ENCODE data around the gene TCF7.

TCF7 gene

DNA sequence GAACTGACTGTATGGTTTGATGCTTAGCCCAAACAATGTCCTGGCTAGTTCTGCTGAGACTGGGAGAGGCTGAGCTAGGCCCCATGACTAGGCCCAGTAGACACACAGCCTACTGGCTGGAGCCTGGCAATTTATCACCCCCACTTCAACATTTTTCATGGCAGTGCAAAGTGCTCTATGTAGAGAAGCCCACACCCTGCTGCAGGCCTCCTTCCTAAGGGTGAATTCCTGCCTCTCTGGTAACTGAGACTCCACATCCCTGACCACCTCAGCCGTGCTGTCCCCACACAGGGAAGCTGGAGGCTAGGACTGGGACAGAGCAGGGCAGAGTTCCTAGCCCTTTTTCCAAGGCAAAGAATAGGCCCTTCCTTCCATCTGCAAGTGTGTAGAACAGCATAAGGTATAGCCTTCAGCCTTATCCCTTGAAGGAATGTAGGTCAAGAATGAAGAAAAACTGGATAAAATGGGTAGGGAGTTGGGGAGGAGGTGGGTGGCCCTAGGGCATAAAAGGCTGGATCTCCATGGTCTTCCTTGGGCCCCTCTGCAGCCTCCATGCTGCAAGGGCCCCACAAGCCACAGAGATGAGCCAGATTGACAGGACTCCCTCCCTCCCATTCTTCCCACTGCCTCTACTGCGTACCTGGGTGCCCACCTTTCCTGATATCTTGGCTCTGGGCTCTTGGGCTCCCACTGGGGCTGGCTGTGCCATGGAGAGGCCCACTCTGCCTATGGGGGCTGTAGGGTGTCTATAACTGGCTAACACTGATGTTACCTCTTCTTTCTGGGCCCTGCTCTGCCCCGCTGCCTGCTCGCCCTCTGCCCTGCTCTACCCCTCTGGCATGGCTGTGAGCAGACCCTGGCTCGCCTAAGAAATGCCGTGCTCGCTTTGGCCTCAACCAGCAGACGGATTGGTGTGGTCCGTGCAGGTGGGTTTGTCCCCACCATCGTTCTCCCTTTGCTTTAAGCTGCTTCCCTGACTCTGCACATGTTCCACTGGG, 29.8 kb downstream of the TCF7 start:
- TF ChIP-seq ZFX (IDR thresholded peaks at IDR 0.05), result no peak
- TF ChIP-seq, protein P1, sequence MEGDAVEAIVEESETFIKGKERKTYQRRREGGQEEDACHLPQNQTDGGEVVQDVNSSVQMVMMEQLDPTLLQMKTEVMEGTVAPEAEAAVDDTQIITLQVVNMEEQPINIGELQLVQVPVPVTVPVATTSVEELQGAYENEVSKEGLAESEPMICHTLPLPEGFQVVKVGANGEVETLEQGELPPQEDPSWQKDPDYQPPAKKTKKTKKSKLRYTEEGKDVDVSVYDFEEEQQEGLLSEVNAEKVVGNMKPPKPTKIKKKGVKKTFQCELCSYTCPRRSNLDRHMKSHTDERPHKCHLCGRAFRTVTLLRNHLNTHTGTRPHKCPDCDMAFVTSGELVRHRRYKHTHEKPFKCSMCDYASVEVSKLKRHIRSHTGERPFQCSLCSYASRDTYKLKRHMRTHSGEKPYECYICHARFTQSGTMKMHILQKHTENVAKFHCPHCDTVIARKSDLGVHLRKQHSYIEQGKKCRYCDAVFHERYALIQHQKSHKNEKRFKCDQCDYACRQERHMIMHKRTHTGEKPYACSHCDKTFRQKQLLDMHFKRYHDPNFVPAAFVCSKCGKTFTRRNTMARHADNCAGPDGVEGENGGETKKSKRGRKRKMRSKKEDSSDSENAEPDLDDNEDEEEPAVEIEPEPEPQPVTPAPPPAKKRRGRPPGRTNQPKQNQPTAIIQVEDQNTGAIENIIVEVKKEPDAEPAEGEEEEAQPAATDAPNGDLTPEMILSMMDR (conservative IDR thresholded peaks at IDR 0.05), result no peak
- no peak overlapping the region for H3K27ac ChIP-seq

DNA sequence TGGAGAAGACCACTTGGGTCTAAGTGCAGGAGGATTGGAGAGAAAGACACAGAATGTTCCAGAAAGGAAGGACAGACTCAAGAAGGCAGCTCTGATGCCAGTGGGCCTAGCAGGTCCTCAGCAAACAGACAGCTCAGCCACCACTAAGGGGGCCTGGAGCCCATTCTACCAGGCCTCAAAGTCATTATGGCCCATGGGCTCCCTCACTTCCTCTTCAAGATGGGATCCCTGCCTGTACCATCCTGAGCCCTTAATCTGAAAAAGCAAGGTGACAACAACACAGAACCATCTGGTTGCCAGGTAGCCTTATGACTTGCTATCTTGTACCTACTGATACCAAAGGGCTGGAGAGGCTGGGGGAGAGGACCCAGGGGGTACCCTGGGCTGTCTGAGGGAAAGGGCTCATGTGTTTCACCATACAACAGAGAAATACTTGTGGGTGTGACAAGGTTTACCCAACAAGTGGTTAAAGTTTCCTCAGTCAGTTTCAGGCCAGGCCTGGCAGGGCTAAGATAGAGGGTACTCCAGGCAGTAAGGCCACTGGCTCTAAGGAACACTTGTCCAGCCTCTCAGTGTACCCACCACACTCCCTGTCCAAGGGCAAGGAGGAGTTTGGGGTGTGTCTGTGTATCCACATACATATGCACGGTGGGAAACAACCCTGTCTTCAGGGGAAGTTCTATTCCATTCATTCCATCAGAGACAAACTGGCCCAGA, 30.7 kb downstream of the TCF7 start:
- no peak overlapping the region for H3K27ac ChIP-seq
- no peak for TF ChIP-seq ZFX (IDR thresholded peaks at IDR 0.05)
- TF ChIP-seq, protein P1 (conservative IDR thresholded peaks at IDR 0.05), result no peak

DNA sequence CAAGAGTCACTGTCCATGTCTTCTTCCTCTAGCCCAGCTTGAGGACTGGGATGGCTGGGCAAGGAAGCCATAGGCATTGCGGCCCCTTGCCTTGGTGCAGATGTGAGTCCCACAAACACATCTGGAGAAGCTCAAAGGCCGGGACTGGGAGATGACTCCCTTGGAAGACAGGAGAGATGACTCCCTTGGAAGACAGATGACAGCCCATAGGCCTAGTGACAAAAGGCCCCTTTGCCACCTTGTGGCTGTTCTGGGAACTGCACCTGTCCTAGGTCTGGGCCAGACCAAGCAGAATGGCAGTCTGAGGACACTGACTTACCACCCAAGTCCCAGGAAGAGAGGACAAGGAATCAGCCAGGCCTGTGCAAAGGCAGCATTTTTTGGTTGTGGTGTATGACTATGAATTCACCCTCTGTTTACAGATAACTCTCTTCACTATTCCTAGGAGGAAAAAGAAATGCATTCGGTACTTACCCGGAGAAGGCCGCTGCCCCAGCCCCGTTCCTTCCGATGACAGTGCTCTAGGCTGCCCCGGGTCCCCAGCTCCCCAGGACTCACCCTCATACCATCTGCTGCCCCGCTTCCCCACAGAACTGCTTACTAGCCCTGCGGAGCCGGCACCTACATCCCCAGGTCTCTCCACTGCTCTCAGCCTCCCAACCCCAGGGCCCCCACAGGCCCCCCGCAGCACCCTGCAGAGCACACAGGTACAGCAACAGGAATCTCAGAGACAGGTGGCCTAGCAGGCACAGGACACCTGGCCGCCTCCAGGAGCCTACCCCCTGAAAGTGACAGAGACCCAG, 31.5 kb downstream of the TCF7 start:
- H3K27ac ChIP-seq, result no peak overlapping the region

DNA sequence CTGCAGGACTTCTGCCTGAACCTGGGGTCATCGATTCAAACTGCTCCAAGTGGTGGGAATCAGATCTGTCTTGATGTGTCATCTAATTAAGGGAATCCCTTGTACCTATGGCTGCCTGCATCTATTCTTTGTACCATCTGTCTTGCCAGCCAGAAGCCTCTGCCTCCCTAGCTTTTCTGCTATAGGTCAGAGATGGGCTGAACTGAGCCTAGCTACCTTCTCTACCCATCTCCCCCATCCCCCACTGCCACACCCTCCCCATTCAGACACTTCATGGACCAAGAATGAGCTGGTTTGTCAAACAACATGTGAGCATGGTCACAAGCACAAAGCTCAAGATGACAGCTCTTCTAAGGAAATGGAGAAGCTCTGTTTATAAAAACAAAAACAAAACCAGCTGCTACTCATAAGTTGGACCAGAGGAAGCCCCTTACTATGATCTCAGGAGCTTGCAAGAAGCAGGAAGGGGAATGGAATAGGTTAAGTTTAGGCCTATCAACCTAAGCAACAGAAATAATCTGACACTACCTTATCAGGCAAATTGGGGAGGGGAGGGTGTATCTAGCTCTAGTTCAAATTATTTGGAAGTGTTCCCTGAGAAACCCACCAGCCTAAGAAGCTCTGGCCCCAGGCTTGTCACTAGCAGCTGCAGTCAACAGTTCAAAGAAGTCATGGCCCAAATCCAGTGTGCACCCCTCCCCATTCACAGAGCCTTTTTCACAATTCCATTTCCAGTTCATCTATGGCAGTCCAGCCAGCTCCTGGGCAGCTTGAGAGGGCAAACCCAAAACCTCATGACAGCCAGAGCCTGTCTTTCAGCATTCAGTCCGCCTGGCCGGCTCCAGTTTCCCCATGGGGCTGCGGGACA, 32.4 kb downstream of the TCF7 start:
- TF ChIP-seq ZFX (IDR thresholded peaks at IDR 0.05), result no peak
- TF ChIP-seq, protein P1 (conservative IDR thresholded peaks at IDR 0.05), result no peak
- H3K27ac ChIP-seq, result no peak overlapping the region

More for the DNA sequence above, 31.5 kb downstream of the TCF7 start:
- no peak for TF ChIP-seq ZFX (IDR thresholded peaks at IDR 0.05)
- TF ChIP-seq, protein P1 (conservative IDR thresholded peaks at IDR 0.05), result peak; percentile 91

DNA sequence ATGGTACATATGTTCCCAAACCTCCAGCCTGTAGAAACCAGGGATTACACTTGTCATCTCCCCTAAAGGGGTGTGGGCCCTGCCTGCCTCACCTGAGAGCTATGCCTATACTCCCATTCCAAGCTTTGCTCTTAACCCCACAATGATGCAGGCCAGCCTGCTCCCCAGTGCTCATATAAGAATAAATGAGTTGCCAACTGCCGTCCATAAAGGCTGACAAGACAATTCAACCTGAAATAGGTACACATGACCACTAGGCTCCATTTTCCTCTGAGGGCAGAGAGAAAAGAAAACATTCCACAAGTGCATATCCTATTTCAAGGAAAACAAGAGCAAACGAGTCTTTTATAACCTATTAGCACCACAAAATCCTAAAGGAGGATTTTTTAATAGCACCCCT, 33.8 kb downstream of the TCF7 start:
- TF ChIP-seq ZFX (IDR thresholded peaks at IDR 0.05), result no peak
- TF ChIP-seq, protein P1 (conservative IDR thresholded peaks at IDR 0.05), result no peak
- no peak overlapping the region for H3K27ac ChIP-seq

DNA sequence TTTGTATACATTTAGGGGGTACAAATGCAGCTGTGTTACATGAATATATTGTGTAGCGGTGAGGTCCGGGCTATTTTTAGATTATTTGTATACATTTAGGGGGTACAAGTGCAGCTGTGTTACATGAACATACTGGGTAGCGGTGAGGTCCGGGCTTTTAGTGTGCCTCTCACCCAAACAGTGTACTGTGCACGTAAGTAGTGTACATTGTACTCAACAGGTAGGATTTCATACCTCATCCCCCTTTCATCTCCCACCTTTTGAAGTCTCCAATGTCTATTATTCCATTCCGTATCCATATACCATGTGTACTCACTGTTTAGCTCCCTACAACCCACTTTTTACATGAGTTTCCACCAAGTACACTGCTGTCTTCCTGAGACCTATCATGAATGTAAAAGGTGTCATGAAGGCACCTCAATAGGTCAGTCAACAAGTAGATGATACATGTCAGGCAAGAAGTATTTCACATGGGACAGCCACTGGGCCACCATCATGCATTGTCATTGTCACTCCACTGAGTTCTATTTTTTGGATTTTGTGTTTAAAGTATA, 34.6 kb downstream of the TCF7 start:
- TF ChIP-seq, protein P1 (conservative IDR thresholded peaks at IDR 0.05), result no peak
- TF ChIP-seq ZFX (IDR thresholded peaks at IDR 0.05), result no peak
- H3K27ac ChIP-seq, result no peak overlapping the region

Measured in C4-2B (cell line).